Fibroblast of lung (primary cell): ENCODE results near the gene ZNF425.

Experiments used
- EZH2 ChIP-seq: IDR thresholded peaks from 2 replicates; pipeline ENCODE4 v1.5.1; 2012; ENCODE audit warnings: low read length, control low read depth, mild to moderate bottlenecking; ENCODE audit errors: missing control alignments
- TF ChIP-seq, protein P1 (sequence below), 2 donors: IDR thresholded peaks in 1 of 2; conservative IDR thresholded peaks in 1 of 2; 1 replicate in 1 of 2; 2 replicates in 1 of 2; pipeline ENCODE4 v1.5.1; 2011 to 2012; ENCODE audit warnings: low read length in 2 of 2, control low read depth in 1 of 2, inconsistent platforms in 1 of 2, low read depth in 1 of 2, mild to moderate bottlenecking in 1 of 2

- TF ChIP-seq, protein P1, sequence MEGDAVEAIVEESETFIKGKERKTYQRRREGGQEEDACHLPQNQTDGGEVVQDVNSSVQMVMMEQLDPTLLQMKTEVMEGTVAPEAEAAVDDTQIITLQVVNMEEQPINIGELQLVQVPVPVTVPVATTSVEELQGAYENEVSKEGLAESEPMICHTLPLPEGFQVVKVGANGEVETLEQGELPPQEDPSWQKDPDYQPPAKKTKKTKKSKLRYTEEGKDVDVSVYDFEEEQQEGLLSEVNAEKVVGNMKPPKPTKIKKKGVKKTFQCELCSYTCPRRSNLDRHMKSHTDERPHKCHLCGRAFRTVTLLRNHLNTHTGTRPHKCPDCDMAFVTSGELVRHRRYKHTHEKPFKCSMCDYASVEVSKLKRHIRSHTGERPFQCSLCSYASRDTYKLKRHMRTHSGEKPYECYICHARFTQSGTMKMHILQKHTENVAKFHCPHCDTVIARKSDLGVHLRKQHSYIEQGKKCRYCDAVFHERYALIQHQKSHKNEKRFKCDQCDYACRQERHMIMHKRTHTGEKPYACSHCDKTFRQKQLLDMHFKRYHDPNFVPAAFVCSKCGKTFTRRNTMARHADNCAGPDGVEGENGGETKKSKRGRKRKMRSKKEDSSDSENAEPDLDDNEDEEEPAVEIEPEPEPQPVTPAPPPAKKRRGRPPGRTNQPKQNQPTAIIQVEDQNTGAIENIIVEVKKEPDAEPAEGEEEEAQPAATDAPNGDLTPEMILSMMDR (conservative IDR thresholded peaks at IDR 0.05 in 1 of 2, IDR thresholded peaks at IDR 0.05 in 1 of 2; ENCODE audit: low read depth in 1 of 2, low read length in 2 of 2): no peak
- no peak for TF ChIP-seq EZH2
Observed at GRCh38 chr7:149104749-149105148, 21.4 kb downstream of the ZNF425 start.
